ENCODE measurements around the gene GSK3B.
A peak's percentile ranks its signal among the peaks of the same experiment; 100 is the strongest.
"Not testable (repeated sequence)": the region's sequence is repeated elsewhere in the genome, so short reads cannot be mapped to it uniquely, and the experiment has no call there.

The GSK3B gene

DNA sequence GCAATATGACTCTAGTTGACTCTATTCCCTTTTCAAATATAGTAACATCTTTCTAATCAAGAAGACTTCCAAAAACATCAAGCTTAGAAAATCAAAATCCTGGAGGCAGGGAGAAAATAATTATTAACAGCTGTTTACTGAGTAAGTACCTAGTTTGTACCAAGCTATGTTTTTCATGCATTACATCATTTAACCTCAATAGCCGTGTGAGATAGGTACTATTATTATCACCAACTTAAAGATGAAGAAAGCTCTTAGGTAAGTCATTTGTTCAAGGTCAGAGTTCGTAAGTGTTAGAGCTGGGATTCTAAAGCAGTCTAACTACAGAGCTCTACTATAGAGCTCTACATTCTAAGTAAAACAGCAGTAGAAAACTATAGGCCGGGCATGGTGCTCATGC is 41.6 kb downstream of the GSK3B start:
- ATAC-seq (ENCODE audit: insufficient read depth, low read depth) (no peak), DNase-seq (no peak)
- Histone ChIP-seq H3K27ac (ENCODE audit: low read length) (no peak overlapping the region), H3K9me3 (ENCODE audit: insufficient read depth, low read length, severe bottlenecking) (peaks cover 7% of the 10 kb centered on the region), H3K27me3 (ENCODE audit: insufficient read depth, low read length, poor library complexity) (no peaks in the 10 kb centered on the region), H3K9ac (ENCODE audit: low read depth, low read length) (no peak overlapping the region), H3K4me2 (ENCODE audit: insufficient read depth, low read length) (no peak overlapping the region), H3K4me3 (ENCODE audit: low read depth in 1 of 2, low read length in 2 of 2) (no peak overlapping the region), H3K4me1 (ENCODE audit: insufficient read depth, low read length) (no peaks in the 10 kb centered on the region), H3K36me3 (ENCODE audit: insufficient read depth, low read length) (peaks cover 20% of the 10 kb centered on the region), H2AFZ (ENCODE audit: low read depth, low read length) (no peak overlapping the region), H4K20me1 (ENCODE audit: insufficient read depth, low read length) (peaks cover 70% of the 10 kb centered on the region; the same call in 1 of the 2 replicates), H3K79me2 (ENCODE audit: insufficient read depth, low read length) (peaks cover 100% of the 10 kb centered on the region)
- TF ChIP-seq, protein P1, sequence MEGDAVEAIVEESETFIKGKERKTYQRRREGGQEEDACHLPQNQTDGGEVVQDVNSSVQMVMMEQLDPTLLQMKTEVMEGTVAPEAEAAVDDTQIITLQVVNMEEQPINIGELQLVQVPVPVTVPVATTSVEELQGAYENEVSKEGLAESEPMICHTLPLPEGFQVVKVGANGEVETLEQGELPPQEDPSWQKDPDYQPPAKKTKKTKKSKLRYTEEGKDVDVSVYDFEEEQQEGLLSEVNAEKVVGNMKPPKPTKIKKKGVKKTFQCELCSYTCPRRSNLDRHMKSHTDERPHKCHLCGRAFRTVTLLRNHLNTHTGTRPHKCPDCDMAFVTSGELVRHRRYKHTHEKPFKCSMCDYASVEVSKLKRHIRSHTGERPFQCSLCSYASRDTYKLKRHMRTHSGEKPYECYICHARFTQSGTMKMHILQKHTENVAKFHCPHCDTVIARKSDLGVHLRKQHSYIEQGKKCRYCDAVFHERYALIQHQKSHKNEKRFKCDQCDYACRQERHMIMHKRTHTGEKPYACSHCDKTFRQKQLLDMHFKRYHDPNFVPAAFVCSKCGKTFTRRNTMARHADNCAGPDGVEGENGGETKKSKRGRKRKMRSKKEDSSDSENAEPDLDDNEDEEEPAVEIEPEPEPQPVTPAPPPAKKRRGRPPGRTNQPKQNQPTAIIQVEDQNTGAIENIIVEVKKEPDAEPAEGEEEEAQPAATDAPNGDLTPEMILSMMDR (IDR thresholded peaks at IDR 0.05; ENCODE audit: borderline replicate concordance, extremely low read depth, low read length, poor library complexity, severe bottlenecking): no peak
- TF ChIP-seq EZH2 (IDR thresholded peaks at IDR 0.05; ENCODE audit: borderline replicate concordance, low read depth, low read length, severe bottlenecking): no peak

GRCh38 chr3:120052225-120052624 is 42.0 kb downstream of the GSK3B start:
- H3K79me2 ChIP-seq (ENCODE audit: insufficient read depth, low read length): peaks cover 100% of the 10 kb centered on the region
- H3K9ac ChIP-seq (ENCODE audit: low read depth, low read length): no peak overlapping the region
- peaks cover 11% of the 10 kb centered on the region for H3K9me3 ChIP-seq (ENCODE audit: insufficient read depth, low read length, severe bottlenecking)
- 0 out of 3 replicates have a peak, but pooled peaks have one; percentile 39 for ATAC-seq (ENCODE audit: insufficient read depth, low read depth)
- H3K4me1 ChIP-seq (ENCODE audit: insufficient read depth, low read length): no peaks in the 10 kb centered on the region
- DNase-seq: no peak
- no peaks in the 10 kb centered on the region for H3K27me3 ChIP-seq (ENCODE audit: insufficient read depth, low read length, poor library complexity)
- H2AFZ ChIP-seq (ENCODE audit: low read depth, low read length): no peak overlapping the region
- no peak overlapping the region for H3K27ac ChIP-seq (ENCODE audit: low read length)
- no peak for TF ChIP-seq EZH2 (IDR thresholded peaks at IDR 0.05; ENCODE audit: borderline replicate concordance, low read depth, low read length, severe bottlenecking)
- TF ChIP-seq, protein P1 (IDR thresholded peaks at IDR 0.05; ENCODE audit: borderline replicate concordance, extremely low read depth, low read length, poor library complexity, severe bottlenecking): no peak
- H3K4me3 ChIP-seq (ENCODE audit: low read depth in 1 of 2, low read length in 2 of 2): no peak overlapping the region
- H3K36me3 ChIP-seq (ENCODE audit: insufficient read depth, low read length): peaks cover 24% of the 10 kb centered on the region
- peaks cover 65% of the 10 kb centered on the region; the same call in 1 of the 2 replicates for H4K20me1 ChIP-seq (ENCODE audit: insufficient read depth, low read length)
- no peak overlapping the region for H3K4me2 ChIP-seq (ENCODE audit: insufficient read depth, low read length)

- H3K4me3 ChIP-seq (ENCODE audit: low read depth in 1 of 2, low read length in 2 of 2); H3K27ac ChIP-seq (ENCODE audit: low read length); DNase-seq; H3K27me3 ChIP-seq (ENCODE audit: insufficient read depth, low read length, poor library complexity); ATAC-seq (ENCODE audit: insufficient read depth, low read depth); H3K4me1 ChIP-seq (ENCODE audit: insufficient read depth, low read length); H3K4me2 ChIP-seq (ENCODE audit: insufficient read depth, low read length); H2AFZ ChIP-seq (ENCODE audit: low read depth, low read length); H3K9ac ChIP-seq (ENCODE audit: low read depth, low read length): not testable (repeated sequence)
- Histone ChIP-seq H3K9me3 (ENCODE audit: insufficient read depth, low read length, severe bottlenecking) (peaks cover 17% of the 10 kb centered on the region), H3K79me2 (ENCODE audit: insufficient read depth, low read length) (peaks cover 100% of the 10 kb centered on the region), H3K36me3 (ENCODE audit: insufficient read depth, low read length) (peaks cover 27% of the 10 kb centered on the region), H4K20me1 (ENCODE audit: insufficient read depth, low read length) (peaks cover 61% of the 10 kb centered on the region; the same call in 1 of the 2 replicates)
Observed at GRCh38 chr3:120051570-120051969, 42.7 kb downstream of the GSK3B start.

- no peak for ATAC-seq (ENCODE audit: insufficient read depth, low read depth)
- H3K4me2 ChIP-seq (ENCODE audit: insufficient read depth, low read length): no peak overlapping the region
Observed at GRCh38 chr3:120049881-120050539, 44.2 kb downstream of the GSK3B start.

More at GRCh38 chr3:120049881-120050539, 44.2 kb downstream of the GSK3B start:
- Histone ChIP-seq H3K27ac (ENCODE audit: low read length) (no peak overlapping the region), H2AFZ (ENCODE audit: low read depth, low read length) (no peak overlapping the region), H3K27me3 (ENCODE audit: insufficient read depth, low read length, poor library complexity) (no peaks in the 10 kb centered on the region), H4K20me1 (ENCODE audit: insufficient read depth, low read length) (peaks cover 53% of the 10 kb centered on the region; the same call in 1 of the 2 replicates), H3K9me3 (ENCODE audit: insufficient read depth, low read length, severe bottlenecking) (peaks cover 30% of the 10 kb centered on the region), H3K4me3 (ENCODE audit: low read depth in 1 of 2, low read length in 2 of 2) (no peak overlapping the region), H3K36me3 (ENCODE audit: insufficient read depth, low read length) (peaks cover 37% of the 10 kb centered on the region), H3K9ac (ENCODE audit: low read depth, low read length) (no peak overlapping the region), H3K4me1 (ENCODE audit: insufficient read depth, low read length) (no peaks in the 10 kb centered on the region), H3K79me2 (ENCODE audit: insufficient read depth, low read length) (peaks cover 100% of the 10 kb centered on the region)
- TF ChIP-seq EZH2 (IDR thresholded peaks at IDR 0.05; ENCODE audit: borderline replicate concordance, low read depth, low read length, severe bottlenecking): no peak
- TF ChIP-seq, protein P1 (IDR thresholded peaks at IDR 0.05; ENCODE audit: borderline replicate concordance, extremely low read depth, low read length, poor library complexity, severe bottlenecking): no peak
- DNase-seq: no peak

Measured in DND-41 (cell line).